MCF 10A (cell line): ENCODE data around the gene PLD1. TPM values are rescaled to one million over a fixed set of nuclear protein-coding genes. Genes with fewer than 3 reads are reported as not detected.
A peak's percentile ranks its signal among the peaks of the same experiment; 100 is the strongest.

Experiments used
- BruUV-seq: library from RNA; stranded (reverse); fragments of 400-500 nt; replicated peaks from 2 replicates; lab custom pipeline; 2021; lab: Mats Ljungman, UMichigan
- CTCF ChIA-PET: fragments of 300-600 bp; sonication (Branson Sonifier 250); formaldehyde crosslinking; extraction: SDS; loops from one replicate; lab custom pipeline; 2021; ENCODE audit warnings: antibody characterized with exemption, inconsistent platforms; lab: Yijun Ruan, JAX
- POLR2A ChIA-PET: fragments of 300-600, 350-650 bp; sonication (Branson Sonifier 250); formaldehyde crosslinking; extraction: SDS; loops from one replicate; lab custom pipeline; 2020; ENCODE audit warnings: antibody characterized with exemption, inconsistent platforms; lab: Yijun Ruan, JAX
- DNase-seq: peaks from one replicate; pipeline ENCODE4 v3.0.0-alpha.2; 2018; ENCODE audit not compliant: unreplicated experiment
- H3K27ac Mint-ChIP-seq: one replicate; pipeline ENCODE4 v1.8.0; 2022; ENCODE audit warnings: mild to moderate bottlenecking, low read depth, mixed read lengths; ENCODE audit not compliant: unreplicated experiment
- H3K27me3 Mint-ChIP-seq: one replicate; pipeline ENCODE4 v1.8.0; 2022; ENCODE audit warnings: mixed read lengths; ENCODE audit not compliant: insufficient read depth, unreplicated experiment
- H3K36me3 Mint-ChIP-seq: one replicate; pipeline ENCODE4 v1.8.0; 2022; ENCODE audit warnings: mild to moderate bottlenecking, moderate library complexity, mixed read lengths; ENCODE audit not compliant: insufficient read depth, unreplicated experiment
- H3K4me1 Mint-ChIP-seq: one replicate; pipeline ENCODE4 v1.8.0; 2022; ENCODE audit warnings: mixed read lengths; ENCODE audit not compliant: insufficient read depth, unreplicated experiment
- H3K4me3 Mint-ChIP-seq: one replicate; pipeline ENCODE4 v1.8.0; 2022; ENCODE audit warnings: mild to moderate bottlenecking, moderate library complexity, mixed read lengths; ENCODE audit not compliant: unreplicated experiment
- H3K9me3 Mint-ChIP-seq: one replicate; pipeline ENCODE4 v1.8.0; 2022; ENCODE audit warnings: mixed read lengths; ENCODE audit not compliant: unreplicated experiment
- CTCF ChIP-seq: fragments of 200-600 bp; IDR thresholded peaks from one replicate; pipeline ENCODE4 v1.8.0; 2022; ENCODE audit warnings: antibody characterized with exemption, mild to moderate bottlenecking; ENCODE audit not compliant: unreplicated experiment
- intact Hi-C: fragments of 100-400 bp; cut with micrococcal nuclease; formaldehyde crosslinking; loops from 2 replicates; pipeline ENCODE4 v1.14.1; 2022
- total RNA-seq: library from RNA; stranded (reverse); gene quantifications from 2 replicates; pipeline ENCODE4 v1.2.3, GENCODE V29; 2022

PLD1 gene
- total RNA-seq, 1 experiment from 2014 or later: 8.0 TPM

- intact Hi-C loops: loop anchor here (1.0 to 2.0 kb wide), 6 partner anchors 106 to 606 kb away; partner anchors contain the start of gene TNIK
- ChIA-PET CTCF (interaction anchor here (0.6 to 4.9 kb wide), 35 partner anchors 8 to 1176 kb away, joined by 3 to 64 read pairs (median 4); no protein-coding TSS in a partner anchor), POLR2A (interaction anchor here (0.6 to 2.1 kb wide), 6 partner anchors 27 to 517 kb away, joined by 3 to 9 read pairs (median 3); partner anchors contain the start of gene TNIK)
- peak; percentile 69 for TF ChIP-seq CTCF
- Mint-ChIP-seq H3K4me3 (no peak overlapping the region), H3K9me3 (peaks cover 9% of the 10 kb centered on the region), H3K27ac (no peak overlapping the region), H3K36me3 (no peaks in the 10 kb centered on the region), H3K4me1 (no peaks in the 10 kb centered on the region), H3K27me3 (no peaks in the 10 kb centered on the region)
- DNase-seq: peak; percentile 56
- no TSS peak for BruUV-seq
These were observed 243.4 kb downstream of the PLD1 start for GRCh38 chr3:171566803-171567422.

GRCh38 chr3:171565481-171566058, 244.7 kb downstream of the PLD1 start:
- Mint-ChIP-seq H3K4me1 (no peaks in the 10 kb centered on the region), H3K36me3 (no peaks in the 10 kb centered on the region), H3K27ac (no peak overlapping the region), H3K27me3 (no peaks in the 10 kb centered on the region), H3K9me3 (peaks cover 4% of the 10 kb centered on the region), H3K4me3 (no peak overlapping the region)
- ChIA-PET POLR2A (interaction anchor here (0.6 to 2.1 kb wide), 4 partner anchors 97 to 516 kb away, joined by 3 to 9 read pairs (median 4); partner anchors contain the start of gene TNIK), CTCF (interaction anchor here (0.6 to 4.9 kb wide), 35 partner anchors 8 to 753 kb away, joined by 3 to 64 read pairs (median 5); no protein-coding TSS in a partner anchor)
- intact Hi-C loops: loop anchor here (1.0 to 2.0 kb wide), 3 partner anchors 105 to 515 kb away; partner anchors contain the start of gene TNIK
- BruUV-seq: no TSS peak
- TF ChIP-seq CTCF: no peak
- DNase-seq: peak; percentile 10

GRCh38 chr3:171564748-171565480, 245.4 kb downstream of the PLD1 start:
- no peak for DNase-seq
- Mint-ChIP-seq H3K9me3 (no peaks in the 10 kb centered on the region), H3K4me3 (no peak overlapping the region), H3K27ac (no peak overlapping the region), H3K27me3 (no peaks in the 10 kb centered on the region), H3K36me3 (no peaks in the 10 kb centered on the region), H3K4me1 (no peaks in the 10 kb centered on the region)
- ChIA-PET POLR2A (interaction anchor here (1.9 to 2.1 kb wide), 2 partner anchors 104 to 515 kb away, joined by 4 to 9 read pairs; partner anchors contain the start of gene TNIK), CTCF (interaction anchor here (0.7 to 4.9 kb wide), 25 partner anchors 10 to 752 kb away, joined by 3 to 64 read pairs (median 6); no protein-coding TSS in a partner anchor)
- no peak for TF ChIP-seq CTCF
- BruUV-seq: no TSS peak
- intact Hi-C loops: no loop called here
